ENCODE results near the gene SLC37A1.

Gene SLC37A1

DNA sequence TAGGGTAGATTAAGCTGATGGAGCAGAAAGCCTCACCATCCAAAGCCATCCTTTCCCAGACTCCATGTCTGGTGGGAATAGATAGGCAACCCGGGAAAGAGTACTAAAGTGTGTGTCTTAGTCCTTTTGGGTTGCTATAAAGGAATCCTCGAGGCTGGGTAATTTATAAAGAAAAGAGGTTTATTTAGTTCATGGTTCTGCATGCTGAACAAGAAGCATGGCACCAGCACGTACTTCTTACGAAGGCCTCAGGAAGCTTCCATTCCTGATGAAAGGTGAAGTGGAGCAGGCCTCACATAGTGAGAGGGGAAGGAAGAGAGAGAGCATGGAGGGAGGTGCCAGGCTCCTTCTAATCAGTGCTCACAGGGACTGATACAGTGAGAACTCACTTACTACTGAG lies 6.2 kb upstream of the SLC37A1 start:
- DNase-seq (ENCODE audit: low spot score), result no peak

DNA sequence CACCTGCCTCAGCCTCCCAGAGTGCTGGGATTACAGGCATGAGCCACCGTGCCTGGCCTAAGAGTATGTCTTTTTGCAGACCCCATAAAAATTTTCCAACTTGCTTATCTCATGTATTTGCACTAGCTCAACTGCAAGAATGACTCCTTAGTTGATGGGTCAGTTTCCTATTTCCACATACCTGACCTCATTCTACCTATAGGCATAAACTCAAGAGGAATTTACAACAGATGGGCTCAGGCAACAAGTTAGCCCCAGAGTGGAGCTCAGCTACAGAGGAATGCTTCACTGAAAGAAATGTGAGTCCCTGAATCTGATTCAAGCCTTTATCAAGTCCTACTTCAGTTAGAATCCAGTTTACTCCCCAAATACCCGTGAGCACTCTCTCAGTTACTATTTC lies 5.3 kb upstream of the SLC37A1 start:
- no peak for DNase-seq (ENCODE audit: low spot score)

DNA sequence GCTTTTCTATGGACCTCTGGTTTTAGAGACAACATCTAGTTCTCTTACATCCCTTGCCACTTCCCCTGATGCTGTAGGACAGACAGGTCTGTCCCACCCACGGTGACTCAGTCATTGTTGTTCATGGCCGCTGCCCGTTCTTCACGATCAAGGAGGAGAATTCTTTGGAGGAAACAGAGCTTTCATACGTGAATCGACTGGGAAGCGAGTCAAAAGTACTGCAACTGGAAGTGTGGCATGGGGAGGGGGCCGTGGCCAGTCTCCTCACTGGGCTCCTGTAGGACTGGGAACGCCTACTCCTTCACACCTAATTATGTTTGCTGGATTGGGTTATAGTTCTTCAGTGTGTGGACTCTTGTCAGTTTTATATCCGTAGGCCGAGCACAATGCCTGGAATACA lies 4.4 kb upstream of the SLC37A1 start:
- no peak for DNase-seq (ENCODE audit: low spot score)

DNA sequence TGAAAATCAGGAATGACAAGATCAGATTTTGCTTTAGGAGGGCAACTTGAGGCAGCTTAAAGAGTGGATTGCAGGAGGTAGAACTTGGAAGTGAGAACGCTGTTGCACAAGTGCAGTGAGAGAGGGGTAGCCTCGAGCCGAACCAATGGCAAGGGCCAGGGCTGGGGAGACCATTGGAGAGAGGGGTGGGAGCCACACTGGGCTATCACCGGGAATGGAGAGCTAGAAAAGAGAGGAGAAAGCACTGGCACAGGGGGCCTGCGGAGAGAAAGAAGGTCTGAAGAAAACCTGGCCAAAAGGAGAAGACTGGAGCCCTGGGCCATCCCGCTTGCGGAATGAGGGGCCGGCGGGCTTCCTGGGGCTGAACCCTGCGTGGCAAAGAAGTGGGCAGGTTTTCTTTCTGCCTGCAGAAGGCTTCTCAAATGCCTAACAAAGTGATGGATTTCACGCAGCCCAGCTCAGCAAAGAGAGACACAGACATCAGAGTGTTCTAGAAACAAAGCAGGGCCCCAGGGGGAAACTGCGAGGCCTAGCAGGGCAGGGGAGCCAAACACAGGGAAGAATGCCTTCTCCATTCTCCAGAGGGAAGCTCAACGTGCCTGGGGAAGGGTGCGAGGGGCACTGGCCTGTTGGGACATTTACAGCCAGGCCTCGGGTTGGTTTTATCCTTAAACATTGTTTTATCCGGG lies 1.2 kb upstream of the SLC37A1 start:
- no peak for DNase-seq (ENCODE audit: low spot score)

DNA sequence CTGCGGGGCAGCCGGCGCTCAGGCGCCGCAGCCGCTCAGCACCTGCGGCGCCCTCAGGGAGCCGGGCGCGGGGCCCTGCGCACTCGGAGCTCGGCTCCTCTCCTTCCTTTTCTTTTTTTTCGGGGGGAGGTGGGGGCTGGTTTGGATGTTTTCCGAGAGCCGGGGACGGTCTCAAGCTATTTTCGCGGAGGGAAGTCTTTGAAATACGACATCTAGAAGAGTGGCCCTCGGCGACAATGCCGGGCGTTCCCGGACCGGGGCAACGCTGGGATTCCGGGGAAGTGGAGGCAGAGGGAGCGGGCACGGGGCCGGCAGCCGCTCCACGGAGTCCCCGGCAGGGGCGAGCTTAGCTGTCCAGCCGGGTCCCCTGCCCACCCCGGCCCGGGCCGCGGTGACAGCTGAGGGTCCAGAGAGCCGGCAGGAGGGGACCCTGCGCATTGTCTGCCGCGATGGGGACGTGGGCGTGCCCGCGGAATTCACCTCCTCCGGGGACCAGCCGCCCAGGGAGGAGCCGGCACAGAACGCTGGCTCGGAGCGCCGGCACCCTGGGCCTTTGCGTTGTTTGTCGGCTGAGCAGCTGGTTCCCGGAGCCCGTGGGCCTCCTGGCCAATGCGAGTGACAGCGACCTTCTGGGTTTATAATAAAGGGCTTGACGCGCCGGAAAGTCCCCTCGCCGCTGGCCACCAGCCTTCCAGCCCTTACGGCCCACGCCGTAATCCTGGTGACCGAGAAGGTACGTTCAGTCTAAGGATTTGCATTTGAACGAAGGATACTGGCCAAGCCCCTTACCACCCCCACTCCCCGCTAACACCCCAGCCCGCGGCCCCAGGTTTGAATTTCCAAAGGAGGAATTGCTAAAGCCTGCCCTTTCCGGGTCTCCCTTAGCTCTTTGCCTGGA lies 582 bp downstream of the SLC37A1 start:
- DNase-seq (ENCODE audit: low spot score), result peak; percentile 69

DNA sequence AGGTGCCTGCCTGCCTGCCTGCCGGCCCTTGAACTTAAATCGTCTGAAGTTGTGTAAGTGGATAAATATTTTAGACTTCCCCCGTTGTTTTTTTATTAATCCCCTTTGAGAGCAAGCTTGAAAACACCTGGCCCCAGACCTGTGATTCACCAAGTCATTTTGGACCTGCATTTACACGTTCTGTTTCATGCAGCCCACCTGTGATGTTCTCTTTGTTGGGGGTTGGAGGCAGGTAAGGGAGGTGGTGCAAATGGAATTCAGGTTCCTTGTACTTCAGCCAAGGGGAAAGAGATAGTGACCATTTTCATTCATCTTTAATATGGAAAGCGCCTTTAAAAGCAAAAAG lies 1.2 kb downstream of the SLC37A1 start:
- DNase-seq (ENCODE audit: low spot score), result no peak

DNA sequence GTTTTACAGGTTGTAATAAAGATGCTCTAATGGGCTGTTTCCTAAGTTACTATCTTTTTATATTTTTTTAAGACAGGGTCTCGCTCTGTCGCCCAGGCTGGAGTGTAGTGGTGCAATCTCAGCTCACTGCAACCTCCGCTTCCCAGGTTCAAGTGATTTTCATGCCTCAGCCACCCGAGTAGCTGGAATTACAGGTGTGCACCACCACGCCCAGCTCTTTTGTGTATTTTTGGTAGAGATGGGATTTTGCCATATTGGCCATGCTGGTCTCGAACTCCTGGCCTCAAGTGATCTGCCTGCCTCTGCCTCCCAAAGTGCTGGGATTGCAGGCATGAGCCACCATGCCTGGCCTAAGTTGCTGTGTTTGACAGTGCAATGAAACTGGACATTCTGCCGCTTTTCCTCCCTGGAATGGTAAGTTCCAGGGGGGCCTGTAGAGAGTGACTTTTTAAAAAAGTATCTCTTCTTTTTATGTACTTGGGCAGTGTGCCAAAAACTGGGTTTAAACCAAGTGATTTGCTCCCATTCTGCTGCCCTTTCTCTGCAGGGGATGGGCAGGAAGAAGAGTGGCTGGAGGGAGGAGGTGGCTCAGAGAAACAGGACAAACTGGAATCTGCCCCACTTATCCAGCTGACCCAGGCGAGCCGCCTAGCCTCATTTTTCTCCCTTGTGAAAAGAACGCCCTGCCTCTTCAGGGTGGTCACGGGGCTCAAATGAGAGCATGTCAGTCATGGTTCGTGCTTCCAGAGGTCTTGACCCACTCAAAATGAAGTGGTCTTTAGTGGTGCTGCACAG lies 2.3 kb downstream of the SLC37A1 start:
- DNase-seq (ENCODE audit: low spot score), result no peak

DNA sequence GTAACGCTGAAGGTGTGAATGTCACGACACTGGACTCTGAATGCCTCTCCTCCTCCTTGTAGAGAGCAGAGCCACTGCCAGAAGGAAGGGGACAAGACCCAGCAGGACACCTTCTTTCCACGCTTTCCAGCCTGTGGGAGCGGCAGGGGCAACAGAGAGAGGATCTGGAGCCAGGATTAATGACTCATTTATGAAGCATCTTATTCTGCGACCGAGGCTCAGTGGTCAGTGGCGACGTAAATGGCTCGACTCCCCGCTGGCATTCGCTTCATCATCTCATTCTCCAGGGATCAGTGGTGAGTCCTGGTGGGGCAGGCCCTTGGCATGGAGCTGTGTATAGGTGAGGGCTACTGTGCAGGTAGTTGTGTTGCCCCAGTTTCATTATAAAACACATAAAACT lies 4.6 kb downstream of the SLC37A1 start:
- no peak for DNase-seq (ENCODE audit: low spot score)

DNA sequence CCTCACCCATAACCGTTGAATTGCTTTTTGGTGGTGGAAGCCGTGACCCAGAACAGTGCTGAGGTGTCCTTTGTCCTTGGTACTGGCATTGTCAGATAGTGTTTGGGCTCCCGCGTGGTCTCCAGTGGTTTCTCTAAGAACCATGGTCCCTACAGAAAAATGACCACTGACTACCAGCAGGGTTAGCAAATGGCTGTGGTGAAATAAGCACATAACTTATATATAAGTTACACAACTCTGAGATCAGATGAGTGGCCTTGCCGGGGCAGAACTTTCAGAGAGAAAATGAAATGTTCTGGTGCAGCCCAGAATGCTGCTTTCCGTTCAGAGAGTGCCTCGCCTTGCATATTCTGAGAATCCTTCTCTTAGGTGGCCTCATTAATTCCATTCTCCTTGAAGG lies 5.0 kb downstream of the SLC37A1 start:
- DNase-seq (ENCODE audit: low spot score), result no peak

DNA sequence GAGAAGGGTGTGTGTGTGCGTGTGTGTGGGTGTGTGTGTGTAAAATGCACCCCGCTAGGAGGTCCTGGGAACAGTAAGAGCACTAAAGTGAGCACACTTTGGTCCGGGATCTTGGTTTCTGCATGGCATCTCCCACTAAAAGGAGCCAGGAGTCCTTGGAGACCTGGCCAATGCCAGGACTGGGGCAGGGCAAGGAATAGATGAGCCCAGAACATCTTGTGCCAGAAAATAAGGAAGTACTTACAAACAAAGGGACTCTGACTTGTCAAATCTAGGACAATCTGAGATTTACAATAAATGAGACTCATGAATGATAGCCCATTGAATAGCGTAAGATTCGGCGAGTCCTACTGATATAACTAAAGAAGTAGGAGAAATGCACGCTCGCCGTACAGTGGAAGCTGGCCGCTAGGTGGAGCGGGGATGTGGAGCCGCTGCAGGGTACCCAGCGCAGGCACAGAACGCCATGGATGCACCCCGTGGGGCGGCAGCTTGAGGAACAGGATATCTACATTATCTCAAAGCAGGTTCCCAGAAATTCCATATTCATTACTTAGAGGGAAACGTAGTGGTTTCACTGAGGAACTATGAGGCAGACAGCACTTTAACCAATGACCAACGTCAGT lies 7.1 kb downstream of the SLC37A1 start:
- DNase-seq (ENCODE audit: low spot score), result peak; percentile 70

DNA sequence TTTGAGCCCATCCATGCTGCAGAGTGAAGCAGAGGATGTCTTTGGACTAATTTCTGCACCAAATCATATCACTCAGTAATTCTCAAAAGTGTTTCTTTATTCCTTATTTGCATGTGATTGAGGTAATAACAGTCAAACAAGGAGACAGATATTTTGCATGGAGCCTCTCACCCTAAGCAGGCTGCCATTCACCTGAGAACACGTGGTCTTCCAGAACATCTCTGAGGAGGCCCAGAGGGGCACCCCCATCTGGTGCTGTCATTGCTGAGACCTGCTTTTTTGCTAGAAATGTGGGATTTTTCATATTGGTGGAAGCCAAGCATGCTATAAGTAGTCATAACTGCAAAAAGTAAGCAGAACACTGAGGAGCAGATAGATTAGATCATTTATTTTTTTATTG lies 7.7 kb downstream of the SLC37A1 start:
- no peak for DNase-seq (ENCODE audit: low spot score)

DNA sequence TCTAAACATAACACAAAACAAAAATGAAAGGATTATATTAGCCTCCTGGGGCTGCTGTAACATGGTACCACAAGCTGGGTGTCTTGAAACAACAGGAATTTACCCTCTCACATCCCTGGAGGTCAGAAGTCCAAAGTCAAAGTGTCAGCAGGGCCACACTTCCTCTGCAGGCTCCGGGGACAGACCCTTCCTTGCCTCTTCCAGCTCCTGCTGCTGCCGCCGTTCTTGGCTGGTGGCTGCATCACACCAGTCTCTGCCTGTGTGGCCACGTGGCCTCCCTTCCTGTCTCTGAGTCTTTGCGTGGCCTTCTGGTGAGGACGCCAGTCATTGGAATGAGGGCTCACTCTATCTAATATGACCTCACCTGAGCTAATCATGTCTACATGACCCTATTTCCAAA lies 8.2 kb downstream of the SLC37A1 start:
- DNase-seq (ENCODE audit: low spot score), result no peak

DNA sequence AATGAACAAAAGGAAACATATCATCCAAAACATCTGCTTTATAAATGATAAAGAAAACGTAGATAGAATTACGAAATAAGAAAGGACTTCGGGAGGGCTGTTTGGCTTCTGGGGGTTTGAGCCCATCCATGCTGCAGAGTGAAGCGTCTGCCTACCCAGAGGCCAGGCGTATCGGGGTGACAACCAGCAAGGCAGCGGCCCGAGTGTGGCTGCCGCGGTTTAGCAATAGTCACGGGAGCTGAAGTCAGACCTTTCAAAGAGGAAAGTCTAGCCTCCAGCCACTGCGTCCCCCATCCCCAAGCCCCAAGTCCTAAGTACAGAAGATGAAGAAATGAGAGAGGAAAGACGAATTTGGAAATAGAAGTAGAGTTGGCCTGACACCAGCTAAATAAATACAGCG lies 8.6 kb downstream of the SLC37A1 start:
- DNase-seq (ENCODE audit: low spot score), result no peak

DNA sequence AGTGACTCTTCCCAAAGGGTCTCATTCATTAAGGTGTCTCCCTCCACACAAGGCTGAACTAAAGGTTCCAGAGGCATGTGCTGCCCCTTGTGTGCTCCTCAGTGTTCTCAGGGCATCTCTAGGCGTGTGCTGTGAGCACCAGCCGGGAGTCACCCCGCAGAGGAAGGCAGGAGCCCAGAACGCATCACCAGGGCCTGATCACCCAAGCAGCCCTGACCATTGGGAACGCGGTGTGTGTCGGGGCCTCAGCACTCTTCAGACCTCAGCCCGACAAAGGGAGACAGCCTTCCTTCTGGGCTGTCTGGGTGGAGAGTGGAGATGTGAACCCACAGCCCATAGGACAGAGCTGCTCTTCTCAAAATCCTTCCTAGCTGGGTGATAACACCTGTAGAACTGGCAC lies 9.1 kb downstream of the SLC37A1 start:
- DNase-seq (ENCODE audit: low spot score), result no peak

DNA sequence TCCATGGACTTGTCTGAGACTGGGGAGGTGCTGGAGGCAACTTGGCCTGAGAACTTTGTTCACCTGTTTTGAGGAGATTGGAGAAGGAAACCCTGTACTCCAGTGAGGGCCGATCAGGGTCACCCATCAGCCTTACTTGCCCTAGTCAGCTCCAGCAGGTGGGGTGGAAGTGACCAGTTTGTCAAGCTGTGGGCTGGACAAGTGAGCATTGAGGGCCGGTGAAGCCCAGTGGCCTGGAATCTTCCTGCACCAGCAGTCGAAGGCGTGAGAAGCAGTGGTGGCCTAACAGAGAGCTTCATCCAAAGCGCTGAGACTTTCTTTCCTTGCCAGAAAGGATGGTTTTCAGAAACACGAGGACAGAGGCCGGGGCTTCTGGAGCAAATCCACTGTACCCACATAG lies 9.6 kb downstream of the SLC37A1 start:
- no peak for DNase-seq (ENCODE audit: low spot score)

DNA sequence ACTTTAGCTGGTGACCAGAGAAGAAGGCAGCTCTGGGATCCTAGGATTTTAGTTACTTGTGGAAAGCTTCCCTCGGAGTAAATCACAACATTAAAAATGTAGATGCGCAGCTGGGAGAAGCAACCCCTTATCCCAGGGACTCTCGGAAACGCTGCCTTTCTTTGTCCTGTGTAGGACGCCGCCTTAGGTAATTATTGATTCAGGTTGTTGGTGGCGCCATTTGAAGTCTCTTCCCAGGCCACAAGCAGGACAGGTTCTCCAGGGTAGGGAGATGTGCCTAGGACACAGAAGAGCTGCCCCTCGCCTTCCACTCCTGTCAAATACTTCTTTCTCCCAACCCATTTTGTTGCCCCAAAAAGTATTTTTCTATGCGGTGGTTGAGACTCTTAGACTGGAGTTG lies 10.3 kb downstream of the SLC37A1 start:
- DNase-seq (ENCODE audit: low spot score), result no peak

DNA sequence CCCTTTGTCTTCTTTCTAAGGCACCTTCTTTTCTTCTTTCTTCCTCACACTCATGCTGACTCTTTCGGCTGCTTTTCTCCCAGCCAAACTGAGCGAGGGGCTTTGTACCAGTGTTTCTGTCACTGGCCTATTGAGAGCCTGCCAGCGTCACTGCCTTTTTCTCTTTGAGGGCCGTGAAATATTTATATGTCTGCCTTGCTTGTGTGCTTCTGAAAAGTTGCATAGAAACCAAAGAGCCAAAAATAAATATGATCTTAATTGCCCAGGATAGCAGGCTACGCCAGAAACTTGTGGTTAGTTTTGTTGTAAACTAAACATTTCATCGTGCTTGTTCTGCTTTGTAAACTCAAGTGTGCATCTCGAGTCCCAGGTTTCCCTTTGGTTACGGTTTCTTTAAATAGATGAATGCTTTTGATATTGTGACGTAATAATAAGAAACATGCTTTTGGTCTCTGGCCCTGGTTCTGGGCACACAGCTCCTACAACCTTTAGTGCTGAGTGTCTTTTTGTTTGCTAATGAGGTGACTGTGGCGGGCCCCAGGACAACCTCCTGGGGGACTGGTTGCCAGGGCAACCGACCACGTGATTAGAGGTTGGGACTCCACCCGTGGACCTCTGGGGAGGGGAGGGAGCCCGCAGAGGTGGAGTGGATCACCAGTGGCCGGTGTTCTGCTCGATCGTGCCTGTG lies 10.8 kb downstream of the SLC37A1 start:
- DNase-seq (ENCODE audit: low spot score), result peak; percentile 69

DNA sequence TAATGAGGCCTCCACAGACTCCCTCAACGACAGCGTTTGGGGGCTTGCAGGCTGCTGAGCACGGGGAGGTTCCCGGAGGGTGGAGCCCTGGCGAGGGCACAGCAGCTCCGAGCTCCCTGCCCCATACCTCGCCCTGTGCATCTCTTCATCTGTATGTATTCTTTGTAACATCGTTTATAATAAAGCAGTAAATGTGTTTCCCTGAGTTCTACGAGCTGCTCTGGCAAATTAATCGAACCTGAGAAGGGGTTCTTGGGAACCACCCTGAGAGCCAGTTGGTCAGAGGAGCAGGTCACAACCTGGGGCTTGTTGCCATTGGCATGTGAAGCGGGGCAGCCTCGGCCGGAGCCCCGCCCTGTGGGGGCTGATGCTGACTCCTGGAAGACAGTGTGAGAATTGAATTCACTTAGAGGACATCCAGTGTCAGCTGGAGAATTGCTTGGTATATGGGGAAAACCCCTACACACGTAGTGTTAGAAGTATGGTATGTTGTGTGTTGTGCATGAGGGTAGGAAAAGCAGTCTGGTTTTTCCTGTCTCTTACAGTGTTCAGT lies 11.5 kb downstream of the SLC37A1 start:
- DNase-seq (ENCODE audit: low spot score), result no peak

DNA sequence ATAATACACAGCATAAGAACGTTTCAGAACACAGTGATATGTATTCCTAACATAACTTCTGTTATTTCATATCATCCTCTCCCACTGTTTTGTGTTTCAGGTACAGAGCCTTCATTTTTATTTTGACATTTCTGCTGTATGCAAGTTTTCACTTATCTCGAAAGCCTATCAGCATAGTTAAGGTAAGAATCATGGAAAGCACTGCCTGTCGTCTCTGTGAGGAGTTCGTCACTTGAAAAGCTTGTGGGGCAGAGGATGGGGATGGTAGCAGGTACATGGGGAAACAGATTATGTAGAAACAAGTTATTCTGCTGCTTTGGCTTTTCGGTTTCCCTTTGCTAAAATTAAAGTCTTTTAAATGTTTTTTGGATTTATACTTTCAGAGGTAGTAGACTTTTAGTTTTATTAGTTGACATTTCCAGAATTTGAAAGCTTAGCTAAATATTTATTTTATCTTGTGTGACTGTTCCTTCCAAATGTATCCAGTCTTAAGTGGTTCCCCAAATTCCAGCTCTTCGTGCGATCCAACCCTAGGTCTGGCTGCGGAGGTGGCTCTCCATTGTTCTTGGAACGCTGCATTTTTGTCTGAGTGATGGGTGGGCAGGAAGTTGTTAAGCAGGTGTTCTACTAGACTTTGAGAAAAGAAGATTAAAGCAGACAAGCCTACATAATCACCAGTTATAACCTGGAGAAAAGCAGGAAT lies 12.2 kb downstream of the SLC37A1 start:
- no peak for DNase-seq (ENCODE audit: low spot score)

DNA sequence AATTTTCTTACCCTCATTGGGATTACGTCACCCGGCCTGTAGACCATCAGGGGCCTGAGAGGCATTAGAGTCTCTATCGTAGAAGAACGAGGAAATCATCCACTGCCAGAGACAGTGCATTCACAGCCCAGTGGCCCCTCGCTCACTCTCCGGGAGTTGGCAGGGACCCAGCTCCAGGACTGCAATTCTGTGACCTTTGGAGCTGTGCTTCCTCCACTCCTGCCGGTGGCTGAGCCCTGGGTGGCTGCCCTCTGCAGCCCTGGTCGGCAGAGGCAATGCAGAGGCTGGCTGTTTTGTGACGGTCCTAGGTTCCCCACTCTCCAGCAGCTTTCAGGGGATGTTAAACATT lies 12.7 kb downstream of the SLC37A1 start:
- no peak for DNase-seq (ENCODE audit: low spot score)

DNA sequence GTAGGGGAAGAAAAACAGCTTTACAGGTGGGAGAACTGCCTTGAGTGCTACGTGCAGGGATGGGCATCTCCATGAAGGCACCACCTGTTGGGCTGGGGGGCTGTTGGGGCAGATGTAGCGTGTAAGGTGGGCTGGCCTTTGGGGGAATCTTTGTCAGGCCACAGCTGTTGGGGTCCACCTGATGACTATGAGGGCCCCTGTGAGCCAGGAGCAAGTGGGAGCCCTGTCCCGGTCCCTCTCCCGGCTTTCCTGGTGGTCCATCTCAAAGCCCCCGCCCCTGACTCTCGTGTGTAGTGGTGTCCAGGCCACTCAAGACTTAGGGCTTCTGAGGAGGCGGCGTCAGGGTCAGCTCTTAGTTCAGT lies 13.5 kb downstream of the SLC37A1 start:
- DNase-seq (ENCODE audit: low spot score), result no peak
